Glutamatergic neuron (in vitro differentiated cells): ENCODE results near the gene SAMD1. TPM values are rescaled to one million over a fixed set of nuclear protein-coding genes. Genes with fewer than 3 reads are reported as not detected.

Experiments
- DNase-seq: peaks from one replicate; pipeline ENCODE4 v3.0.0; 2022
- H3K27ac Mint-ChIP-seq: one replicate; pipeline ENCODE4 v1.8.0; 2020; ENCODE audit warnings: mild to moderate bottlenecking, mixed read lengths, inconsistent platforms; ENCODE audit not compliant: unreplicated experiment
- H3K27me3 Mint-ChIP-seq: one replicate; pipeline ENCODE4 v1.8.0; 2020; ENCODE audit warnings: mild to moderate bottlenecking, moderate library complexity, mixed read lengths, inconsistent platforms; ENCODE audit not compliant: unreplicated experiment
- H3K36me3 Mint-ChIP-seq: one replicate; pipeline ENCODE4 v1.8.0; 2020; ENCODE audit warnings: mild to moderate bottlenecking, mixed read lengths, inconsistent platforms; ENCODE audit not compliant: unreplicated experiment
- H3K4me1 Mint-ChIP-seq: one replicate; pipeline ENCODE4 v1.8.0; 2020; ENCODE audit warnings: mild to moderate bottlenecking, low read depth, mixed read lengths, inconsistent platforms; ENCODE audit not compliant: unreplicated experiment
- H3K4me3 Mint-ChIP-seq: one replicate; pipeline ENCODE4 v1.8.0; 2020; ENCODE audit warnings: mild to moderate bottlenecking, mixed read lengths, inconsistent platforms; ENCODE audit not compliant: unreplicated experiment
- H3K9me3 Mint-ChIP-seq: one replicate; pipeline ENCODE4 v1.8.0; 2020; ENCODE audit warnings: mild to moderate bottlenecking, moderate library complexity, mixed read lengths, inconsistent platforms; ENCODE audit not compliant: unreplicated experiment
- total RNA-seq: library from RNA; stranded (reverse); fragmentation: NEBNext Ultra II Directional; extraction: Animal tissue kit (Norgen Biotek cat#: 25700); gene quantifications from one replicate; pipeline ENCODE4 v1.2.1, GENCODE V29; 2021; ENCODE audit not compliant: unreplicated experiment
- TF ChIP-seq, protein P1 (sequence below): fragments of 200-600 bp; sonication (generic); IDR thresholded peaks from one replicate; pipeline ENCODE4 v1.5.0; 2021; ENCODE audit not compliant: partially characterized antibody, unreplicated experiment

SAMD1 gene
- total RNA-seq, 1 donor from 2014 or later = 52.0 TPM

DNA sequence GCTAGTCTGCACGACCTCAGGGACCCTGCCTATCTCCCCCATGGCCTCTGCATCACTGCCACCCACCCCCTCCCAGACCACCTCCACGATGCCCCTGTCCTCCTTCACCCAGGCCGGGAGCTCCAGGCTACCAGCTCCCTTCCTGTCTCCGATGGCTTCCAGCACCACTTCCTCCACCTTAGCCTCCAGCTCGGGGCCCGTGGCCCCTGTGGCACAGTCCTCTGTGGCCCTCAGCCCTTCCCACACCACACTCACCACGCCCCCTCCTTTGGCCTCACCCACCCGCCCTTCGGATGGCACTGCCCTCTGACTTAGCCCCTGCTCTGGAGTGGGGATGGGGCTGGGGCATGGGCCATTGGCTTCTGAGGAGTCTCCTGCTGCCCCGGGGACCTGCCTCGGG lies 35.8 kb downstream of the SAMD1 start:
- no peak overlapping the region for H3K27ac Mint-ChIP-seq
- no peak for DNase-seq
- H3K4me3 Mint-ChIP-seq = no peak overlapping the region
- peaks cover 7% of the 10 kb centered on the region for H3K9me3 Mint-ChIP-seq
- TF ChIP-seq, protein P1, sequence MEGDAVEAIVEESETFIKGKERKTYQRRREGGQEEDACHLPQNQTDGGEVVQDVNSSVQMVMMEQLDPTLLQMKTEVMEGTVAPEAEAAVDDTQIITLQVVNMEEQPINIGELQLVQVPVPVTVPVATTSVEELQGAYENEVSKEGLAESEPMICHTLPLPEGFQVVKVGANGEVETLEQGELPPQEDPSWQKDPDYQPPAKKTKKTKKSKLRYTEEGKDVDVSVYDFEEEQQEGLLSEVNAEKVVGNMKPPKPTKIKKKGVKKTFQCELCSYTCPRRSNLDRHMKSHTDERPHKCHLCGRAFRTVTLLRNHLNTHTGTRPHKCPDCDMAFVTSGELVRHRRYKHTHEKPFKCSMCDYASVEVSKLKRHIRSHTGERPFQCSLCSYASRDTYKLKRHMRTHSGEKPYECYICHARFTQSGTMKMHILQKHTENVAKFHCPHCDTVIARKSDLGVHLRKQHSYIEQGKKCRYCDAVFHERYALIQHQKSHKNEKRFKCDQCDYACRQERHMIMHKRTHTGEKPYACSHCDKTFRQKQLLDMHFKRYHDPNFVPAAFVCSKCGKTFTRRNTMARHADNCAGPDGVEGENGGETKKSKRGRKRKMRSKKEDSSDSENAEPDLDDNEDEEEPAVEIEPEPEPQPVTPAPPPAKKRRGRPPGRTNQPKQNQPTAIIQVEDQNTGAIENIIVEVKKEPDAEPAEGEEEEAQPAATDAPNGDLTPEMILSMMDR = no peak
- peaks cover 2% of the 10 kb centered on the region for H3K4me1 Mint-ChIP-seq
- peaks cover 19% of the 10 kb centered on the region for H3K27me3 Mint-ChIP-seq
- no peaks in the 10 kb centered on the region for H3K36me3 Mint-ChIP-seq

DNA sequence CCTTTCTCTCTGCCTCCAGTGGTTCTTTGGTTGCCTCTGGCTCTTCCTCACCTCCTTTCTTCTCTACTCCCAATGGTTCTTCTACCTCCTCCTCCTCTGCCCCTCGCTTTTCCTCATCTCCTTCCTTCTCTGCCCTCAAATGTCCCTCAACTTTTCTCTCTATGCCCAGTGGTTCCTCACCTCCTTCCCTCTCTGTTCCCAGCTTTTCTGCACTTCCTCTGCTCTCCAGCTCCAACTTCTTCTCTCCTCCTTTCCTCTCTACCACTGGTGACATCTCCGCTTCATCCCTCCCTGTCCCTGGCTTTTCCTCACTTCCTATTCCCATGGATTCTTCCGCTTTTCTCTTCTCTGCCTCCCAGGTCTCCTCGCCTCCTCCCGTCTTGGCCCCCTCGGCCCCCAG lies 36.5 kb downstream of the SAMD1 start:
- Mint-ChIP-seq H3K4me3 (no peak overlapping the region), H3K9me3 (peaks cover 7% of the 10 kb centered on the region), H3K4me1 (peaks cover 1% of the 10 kb centered on the region), H3K36me3 (no peaks in the 10 kb centered on the region), H3K27me3 (peaks cover 19% of the 10 kb centered on the region), H3K27ac (no peak overlapping the region)
- DNase-seq = no peak
- TF ChIP-seq, protein P1 = no peak

DNA sequence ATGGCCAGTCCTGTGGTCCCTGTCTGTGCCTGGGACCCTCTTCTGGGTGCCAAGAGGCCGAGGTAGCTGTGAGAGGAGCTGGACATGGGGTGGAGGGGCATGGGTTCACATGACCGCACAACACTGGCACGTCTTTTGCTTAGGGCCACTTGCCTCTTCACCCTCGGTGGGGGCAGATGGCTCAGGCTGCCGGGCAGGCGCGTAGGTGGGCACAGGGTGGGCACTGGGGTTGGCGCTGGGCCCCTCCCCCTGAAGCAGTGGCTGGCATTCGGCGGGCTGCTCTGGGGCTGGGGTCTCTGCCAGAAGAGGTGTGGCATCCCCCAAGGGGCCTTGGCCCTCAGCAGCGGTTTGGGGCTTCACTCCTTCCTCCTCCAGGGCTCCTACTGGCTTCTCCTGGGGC lies 37.1 kb downstream of the SAMD1 start:
- Mint-ChIP-seq H3K27me3 (peaks cover 16% of the 10 kb centered on the region), H3K4me3 (no peak overlapping the region)
- DNase-seq = no peak

DNA sequence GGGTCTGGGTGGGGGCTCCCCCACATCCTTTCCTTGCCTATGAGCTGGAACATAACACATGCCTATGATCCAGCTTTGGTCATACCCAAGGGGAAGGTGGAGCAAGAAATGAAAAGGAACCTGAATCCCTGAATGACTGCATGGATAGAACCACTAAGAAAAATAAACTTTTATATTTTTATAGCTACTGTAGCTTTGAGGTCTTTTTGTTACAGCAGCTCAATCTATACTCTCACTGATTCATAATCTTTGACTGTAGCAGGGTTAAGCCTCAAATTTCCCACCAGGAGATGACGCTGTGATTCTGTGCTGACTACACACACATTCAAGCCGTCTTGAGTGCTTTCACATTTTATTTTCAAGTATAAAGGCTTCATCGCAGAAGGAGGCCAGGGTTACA lies 37.5 kb downstream of the SAMD1 start:
- TF ChIP-seq, protein P1 = no peak
- Mint-ChIP-seq H3K36me3 (no peaks in the 10 kb centered on the region), H3K9me3 (peaks cover 7% of the 10 kb centered on the region), H3K27ac (no peak overlapping the region), H3K27me3 (peaks cover 12% of the 10 kb centered on the region), H3K4me1 (peaks cover under 1% of the 10 kb centered on the region), H3K4me3 (no peak overlapping the region)
- DNase-seq = no peak

More for the DNA sequence above, 37.1 kb downstream of the SAMD1 start:
- no peak overlapping the region for H3K27ac Mint-ChIP-seq
- TF ChIP-seq, protein P1 = no peak
- peaks cover 1% of the 10 kb centered on the region for H3K4me1 Mint-ChIP-seq
- H3K9me3 Mint-ChIP-seq = peaks cover 7% of the 10 kb centered on the region
- no peaks in the 10 kb centered on the region for H3K36me3 Mint-ChIP-seq

DNA sequence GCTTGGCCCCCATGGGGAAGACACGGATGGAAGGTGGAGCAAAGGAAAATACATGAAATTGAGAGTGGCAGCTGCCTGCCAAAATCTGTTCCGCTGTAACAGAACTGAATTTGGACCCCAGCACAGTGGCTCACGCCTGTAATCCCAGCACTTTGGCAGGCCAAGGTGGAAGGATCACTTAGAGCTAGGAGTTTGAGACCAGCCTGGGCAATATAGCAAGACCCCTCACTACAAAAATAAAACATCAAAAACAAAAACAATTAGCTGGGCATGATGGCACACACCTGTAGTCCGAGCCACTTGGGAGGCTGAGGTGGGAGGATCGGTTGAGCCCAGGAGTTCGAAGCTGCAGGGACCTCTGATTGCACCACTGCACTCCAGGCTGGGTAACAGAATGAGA lies 38.1 kb downstream of the SAMD1 start:
- TF ChIP-seq, protein P1 = no peak
- Mint-ChIP-seq H3K9me3 (peaks cover 7% of the 10 kb centered on the region), H3K36me3 (no peaks in the 10 kb centered on the region), H3K4me1 (no peaks in the 10 kb centered on the region), H3K27me3 (peaks cover 9% of the 10 kb centered on the region), H3K4me3 (no peak overlapping the region), H3K27ac (no peak overlapping the region)
- DNase-seq = no peak
